Measurements from ENCODE around the gene CAPZB. TPM values are rescaled to one million over a fixed set of nuclear protein-coding genes. Genes with fewer than 3 reads are reported as not detected.

The CAPZB gene
- total RNA-seq, 1 donor = 102 TPM

DNA sequence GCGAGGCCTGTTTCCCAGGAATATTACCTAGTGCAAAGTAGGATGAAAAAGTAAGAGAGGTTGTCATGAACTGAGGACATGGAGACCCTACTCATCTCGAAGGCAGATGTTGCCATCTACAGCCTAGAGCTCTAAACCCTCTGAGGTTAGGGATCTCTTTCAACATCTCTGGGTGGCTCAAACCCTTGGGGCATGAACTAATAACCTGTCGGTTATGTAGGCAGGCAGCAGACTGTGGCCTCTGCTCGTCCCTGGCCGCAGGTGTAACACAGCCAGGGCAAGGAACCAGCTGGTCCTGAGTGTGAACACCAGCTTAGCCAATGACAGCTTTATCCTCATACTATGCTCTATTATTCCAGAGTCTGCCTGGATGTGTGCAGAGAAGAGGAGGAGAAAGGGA, 13.2 kb downstream of the CAPZB start:
- no peak for DNase-seq (ENCODE audit: low read depth in 2 of 3, low spot score in 2 of 3)

DNA sequence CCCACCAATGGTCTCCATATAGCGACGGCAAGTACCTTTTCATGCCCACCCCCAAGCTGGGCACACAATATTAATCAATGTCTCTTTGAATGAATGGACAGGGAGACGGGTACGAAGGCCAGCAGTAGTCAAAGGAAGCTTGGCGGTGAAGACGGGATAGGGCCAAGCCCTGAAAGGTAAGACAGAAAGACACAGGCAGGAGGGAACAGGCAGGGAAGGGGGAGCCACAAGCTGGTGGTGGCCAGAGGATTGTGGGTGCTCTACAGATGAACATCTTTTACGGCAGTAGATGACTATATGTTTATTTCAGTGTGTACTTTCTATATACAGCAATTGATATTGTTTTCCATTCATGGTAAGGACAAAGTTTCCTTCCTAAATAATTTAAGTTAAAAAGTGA, 16.3 kb downstream of the CAPZB start:
- no peak for DNase-seq (ENCODE audit: low read depth in 2 of 3, low spot score in 2 of 3)

DNA sequence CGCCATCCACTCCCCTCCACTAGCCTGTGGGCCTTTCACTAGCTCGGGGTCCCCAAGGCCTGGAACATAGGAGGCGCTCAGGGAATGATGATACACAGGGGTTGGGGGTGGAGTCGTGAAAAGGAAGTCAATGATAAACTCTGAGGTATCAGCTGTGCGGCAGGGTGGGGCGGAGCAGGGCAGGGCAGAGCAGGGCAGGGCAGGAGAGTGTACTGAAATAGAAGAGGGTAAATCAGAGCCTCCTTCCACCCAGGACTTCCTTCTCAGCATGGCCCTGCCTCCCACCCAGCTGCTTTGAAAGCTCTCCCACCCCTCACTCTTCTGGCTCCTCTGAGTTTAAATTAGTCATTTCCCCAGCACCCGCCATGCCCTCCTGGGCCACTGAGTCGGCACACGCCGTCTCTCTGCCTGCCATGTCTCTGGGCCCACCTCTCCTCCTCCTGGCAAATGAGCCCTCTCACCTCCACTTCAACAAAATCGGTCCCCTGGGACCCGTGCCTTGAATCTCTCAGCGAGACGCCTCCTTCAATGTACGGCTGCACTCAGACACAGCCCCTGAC, 16.9 kb downstream of the CAPZB start:
- DNase-seq (ENCODE audit: low read depth in 2 of 3, low spot score in 2 of 3) = peak in 1 of 3 donors; percentile 34

DNA sequence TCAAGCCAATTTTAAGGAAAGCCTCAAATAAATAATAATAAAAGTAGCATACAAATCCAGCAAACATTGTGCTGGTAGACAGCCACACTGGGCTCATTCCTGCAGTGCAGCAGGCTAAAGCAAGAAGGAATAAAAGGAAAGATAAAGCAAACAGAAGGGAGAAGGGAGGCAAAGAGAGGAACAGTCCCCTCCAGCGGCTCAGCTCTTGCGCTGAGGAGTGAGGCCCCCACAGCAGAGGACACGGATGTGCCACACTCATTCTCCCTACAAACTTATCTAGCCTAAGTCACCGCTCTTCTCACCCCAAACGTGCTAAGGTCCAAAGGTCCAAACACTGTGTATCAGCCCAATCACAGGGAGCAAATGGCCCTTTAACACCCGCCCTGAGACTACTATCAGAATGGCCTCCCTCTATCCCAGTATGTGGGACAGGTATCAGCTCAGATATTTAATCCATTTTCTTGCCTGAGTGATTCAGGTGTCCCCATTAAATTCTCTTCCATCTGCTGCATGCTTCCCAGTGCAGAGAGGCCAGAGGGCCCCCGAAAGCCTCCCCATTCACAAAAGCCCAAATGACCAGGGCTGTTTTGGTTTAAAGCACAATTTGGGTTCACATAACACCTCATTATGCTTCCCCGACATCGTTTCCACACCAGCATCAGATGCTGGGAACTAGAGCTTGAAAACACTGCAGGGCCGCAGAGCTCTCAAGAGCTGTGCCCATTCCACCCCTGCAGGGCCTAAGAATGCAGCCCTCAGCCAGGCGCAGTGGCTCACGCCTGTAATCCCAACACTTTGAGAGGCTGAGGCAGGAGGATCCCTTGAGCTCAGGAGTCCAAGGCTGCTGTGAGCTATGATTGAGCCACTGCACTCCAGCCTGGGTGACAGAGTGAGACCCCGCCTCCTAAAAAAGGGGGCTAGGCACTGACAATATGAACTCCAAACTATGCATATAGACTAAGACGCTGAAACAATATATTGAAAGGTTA, 17.8 kb downstream of the CAPZB start:
- no peak for DNase-seq (ENCODE audit: low read depth in 2 of 3, low spot score in 2 of 3)

DNA sequence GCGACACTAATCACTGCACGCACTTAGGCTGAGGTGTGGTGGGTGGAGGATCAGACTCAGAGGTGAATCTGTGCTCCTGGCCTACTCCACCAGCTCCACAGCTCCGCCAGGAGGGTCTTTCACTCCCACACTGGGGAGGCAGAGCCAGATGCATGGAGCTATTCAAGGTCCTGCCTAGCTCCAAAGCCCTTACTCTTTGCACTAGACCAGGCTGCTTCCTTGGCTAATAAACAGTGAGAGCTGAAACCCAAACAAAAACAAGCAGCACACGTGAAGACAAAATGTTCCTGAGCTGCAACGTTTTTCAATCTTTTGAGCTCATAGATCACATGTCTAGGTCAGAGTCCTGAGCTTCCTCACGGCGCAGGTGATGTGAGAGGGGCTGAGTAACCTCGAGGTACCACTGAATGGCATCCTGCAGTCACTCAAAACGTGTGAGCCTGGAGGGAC, 19.2 kb downstream of the CAPZB start:
- no peak for DNase-seq (ENCODE audit: low read depth in 2 of 3, low spot score in 2 of 3)

DNA sequence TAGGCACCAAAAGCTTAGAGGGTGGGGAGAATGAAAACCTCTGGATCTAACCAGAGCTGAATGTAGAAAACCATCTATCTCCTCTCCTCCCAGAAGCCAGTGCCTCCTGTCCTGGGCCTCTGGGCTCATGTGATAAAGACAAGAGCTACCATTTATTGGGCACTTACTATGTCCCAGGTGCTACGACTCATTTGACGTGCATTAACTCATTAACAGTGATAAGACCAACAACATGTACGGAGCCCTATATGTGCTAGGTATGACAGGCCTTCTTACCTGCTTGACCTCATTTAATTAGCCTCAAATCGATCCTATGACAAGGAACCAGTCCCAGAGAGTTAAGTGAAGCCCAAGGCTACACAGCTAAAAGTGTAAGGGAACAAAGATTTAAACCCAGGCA, 19.7 kb downstream of the CAPZB start:
- no peak for DNase-seq (ENCODE audit: low read depth in 2 of 3, low spot score in 2 of 3)

DNA sequence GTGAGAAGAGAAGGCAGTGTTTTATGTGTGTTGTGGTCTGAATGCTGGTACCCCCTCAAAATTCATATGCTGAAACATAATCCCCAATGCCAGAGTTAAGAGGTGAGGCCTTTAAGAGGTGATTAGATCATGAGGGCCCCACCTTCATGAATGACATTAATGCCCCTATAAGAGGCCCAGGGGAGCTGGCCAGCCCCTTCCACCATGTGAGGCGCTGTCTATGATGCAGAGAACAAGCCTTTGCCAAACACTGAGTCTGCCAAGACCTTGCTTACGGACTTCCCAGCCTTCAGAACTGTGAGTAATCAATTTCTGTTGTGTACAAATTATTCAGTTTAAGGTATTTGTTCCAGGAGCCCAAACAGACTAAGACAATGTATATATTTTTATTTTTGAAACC, 20.2 kb downstream of the CAPZB start:
- DNase-seq (ENCODE audit: low read depth in 2 of 3, low spot score in 2 of 3) = no peak

DNA sequence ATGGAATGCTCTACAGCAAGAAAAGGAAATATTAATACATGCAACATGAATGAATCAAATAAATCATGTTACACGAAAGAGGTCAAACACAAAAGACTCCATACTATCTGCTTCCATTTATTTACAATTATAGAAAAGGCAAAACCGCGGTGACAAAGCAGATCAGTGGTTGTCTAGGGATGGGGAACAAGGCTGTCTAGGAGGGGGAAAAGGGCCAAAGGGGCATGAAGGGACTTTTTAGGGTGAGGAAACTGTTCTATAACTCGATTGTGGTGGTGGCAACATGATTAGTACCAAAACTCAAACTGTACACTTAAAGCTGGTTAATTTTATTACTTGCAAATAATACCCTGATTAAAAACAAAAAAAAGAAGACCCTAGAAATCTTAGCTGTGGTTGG, 20.6 kb downstream of the CAPZB start:
- no peak for DNase-seq (ENCODE audit: low read depth in 2 of 3, low spot score in 2 of 3)

DNA sequence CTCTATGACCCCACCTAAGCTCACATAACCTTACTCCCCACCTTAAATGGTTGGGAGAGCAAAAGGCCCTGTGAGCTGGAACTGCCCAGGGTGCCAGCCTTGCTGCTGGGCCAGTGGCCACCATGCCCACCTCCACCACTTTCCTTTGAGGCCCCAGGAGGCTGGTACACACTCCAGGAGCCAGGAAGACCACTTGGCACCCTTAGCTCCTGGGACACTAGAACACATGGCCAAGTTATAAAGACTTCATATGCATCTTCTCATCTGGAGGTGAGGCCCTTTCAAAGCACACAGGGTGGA, 21.9 kb downstream of the CAPZB start:
- DNase-seq (ENCODE audit: low read depth in 2 of 3, low spot score in 2 of 3) = no peak

DNA sequence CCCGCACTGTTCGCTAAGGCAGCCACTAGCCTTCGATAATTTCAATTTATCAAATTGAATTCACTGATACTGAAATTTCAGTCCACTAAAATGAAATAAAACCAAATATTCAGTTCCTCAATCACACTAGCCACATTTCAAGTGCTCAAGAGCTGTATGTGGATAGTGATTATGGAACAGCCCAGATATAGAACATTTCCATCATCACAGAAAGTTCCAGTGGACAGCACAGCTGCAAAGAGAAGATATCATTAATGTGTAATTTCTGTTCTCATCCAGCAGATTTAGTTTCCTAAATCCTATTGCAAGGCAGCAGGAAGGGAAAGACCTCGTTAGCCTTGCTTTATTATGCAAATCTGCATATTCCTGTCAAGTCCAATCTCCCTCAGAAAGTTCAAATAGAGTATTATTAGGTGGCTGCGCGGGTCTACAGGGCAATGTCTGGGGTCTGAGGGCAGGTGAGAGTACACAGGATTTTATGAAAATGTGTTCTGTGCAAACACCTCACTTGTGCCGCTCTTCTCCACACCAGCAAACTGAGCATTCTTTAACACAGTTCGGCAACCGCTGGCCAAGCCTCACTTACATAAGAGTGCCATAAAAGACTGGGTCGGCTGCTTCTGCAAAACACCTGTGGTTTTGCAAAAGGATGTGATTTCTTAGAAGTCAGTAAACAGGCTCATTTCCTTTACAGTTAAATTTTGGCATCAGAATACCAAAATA, 22.4 kb downstream of the CAPZB start:
- peak in 1 of 3 donors; percentile 66 for DNase-seq (ENCODE audit: low read depth in 2 of 3, low spot score in 2 of 3)

DNA sequence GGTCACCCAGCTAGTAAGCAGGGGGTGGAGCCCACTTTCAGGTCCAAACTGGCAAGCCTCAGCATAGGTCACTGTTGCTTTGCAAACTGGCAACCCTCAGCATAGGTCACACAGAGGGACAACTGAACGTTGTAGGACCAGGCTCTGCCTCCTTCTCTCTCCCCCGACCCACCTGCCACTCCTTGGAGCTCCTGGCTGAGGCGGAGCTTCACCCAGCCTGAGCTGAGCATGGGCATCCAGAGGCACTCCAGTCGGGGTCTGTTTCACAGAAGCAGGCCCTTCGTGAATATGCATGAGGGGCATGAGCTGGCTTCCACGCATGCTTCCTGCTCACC, 24.2 kb downstream of the CAPZB start:
- DNase-seq (ENCODE audit: low read depth in 2 of 3, low spot score in 2 of 3) = no peak

DNA sequence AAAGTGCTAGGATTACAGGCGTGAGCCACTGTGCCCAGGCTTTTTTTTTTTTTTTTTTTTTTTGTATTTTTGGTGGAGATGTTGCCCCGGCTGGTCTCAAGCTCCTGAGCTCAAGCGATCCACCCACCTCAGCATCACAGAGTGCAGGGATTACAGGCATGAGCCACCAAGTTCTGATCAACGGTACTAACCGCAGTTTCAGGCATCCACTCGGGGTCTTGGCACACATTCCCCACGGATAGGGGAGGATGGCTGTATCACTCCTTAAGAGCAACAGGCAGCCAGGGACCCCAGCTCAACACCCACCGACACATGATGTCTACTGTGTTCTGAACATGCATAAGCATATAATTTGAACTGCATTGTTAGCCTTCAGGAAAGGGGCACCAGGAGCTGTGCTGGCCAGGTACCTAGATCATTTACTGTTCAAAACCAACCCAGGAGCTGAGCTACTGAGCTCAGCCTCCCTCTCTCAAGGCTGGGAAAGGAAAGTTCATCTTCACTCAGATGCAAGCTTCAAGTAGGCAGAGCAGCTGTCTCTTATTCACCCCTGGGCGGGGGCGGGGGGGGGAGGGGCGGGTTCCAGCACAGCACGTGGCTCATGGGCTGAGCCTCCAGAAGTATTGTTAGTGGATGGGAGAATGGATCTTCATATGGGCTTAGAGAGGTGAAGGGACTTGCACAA, 24.7 kb downstream of the CAPZB start:
- no peak for DNase-seq (ENCODE audit: low read depth in 2 of 3, low spot score in 2 of 3)

DNA sequence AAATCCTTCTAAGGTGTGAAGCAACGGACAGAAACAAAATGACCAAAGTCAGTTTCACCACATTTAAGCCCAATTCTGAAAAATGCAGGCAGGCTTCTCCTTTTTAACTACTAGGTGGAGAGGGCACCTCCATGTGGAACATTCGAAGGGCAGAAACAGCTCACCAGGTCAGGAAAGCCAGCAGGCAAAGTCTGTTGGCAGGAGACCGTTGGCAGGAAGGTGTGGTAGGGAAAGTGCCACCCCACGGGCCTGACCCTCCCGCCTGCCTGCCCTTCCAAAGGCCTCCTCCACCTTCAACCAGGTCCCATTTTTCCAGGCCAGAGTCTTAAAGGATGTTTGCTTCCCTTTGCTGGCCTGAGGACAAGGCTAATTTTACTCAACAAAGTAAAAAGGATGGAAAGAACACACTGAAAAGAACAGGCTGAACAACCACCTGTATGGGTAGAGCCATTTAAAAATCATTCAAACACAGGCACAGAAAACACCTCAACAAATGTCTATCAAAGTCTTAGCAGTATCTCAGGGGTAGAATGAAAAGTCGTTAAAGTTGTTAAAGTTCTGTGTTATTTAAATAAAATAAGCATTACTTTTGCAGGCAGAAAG, 26.4 kb downstream of the CAPZB start:
- DNase-seq (ENCODE audit: low read depth in 2 of 3, low spot score in 2 of 3) = no peak

DNA sequence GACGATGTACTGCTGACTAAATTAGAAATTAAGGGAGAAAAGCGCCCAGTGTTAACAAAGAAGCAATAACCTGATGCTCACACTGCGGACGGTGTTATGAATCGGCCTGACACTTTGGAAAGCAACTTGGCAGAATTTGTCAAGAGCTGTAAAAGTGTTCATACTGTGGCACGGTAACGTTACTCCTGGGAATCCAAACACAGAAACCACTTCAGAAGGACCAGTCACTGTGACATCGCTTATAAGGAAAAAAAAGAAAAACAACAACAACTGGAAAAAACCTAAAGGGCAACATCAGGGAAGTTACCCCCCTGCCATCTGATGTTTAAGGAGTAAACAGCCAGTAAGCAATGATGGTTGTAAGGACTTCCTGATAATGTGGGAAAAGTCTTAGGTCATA, 27.7 kb downstream of the CAPZB start:
- DNase-seq (ENCODE audit: low read depth in 2 of 3, low spot score in 2 of 3) = no peak

DNA sequence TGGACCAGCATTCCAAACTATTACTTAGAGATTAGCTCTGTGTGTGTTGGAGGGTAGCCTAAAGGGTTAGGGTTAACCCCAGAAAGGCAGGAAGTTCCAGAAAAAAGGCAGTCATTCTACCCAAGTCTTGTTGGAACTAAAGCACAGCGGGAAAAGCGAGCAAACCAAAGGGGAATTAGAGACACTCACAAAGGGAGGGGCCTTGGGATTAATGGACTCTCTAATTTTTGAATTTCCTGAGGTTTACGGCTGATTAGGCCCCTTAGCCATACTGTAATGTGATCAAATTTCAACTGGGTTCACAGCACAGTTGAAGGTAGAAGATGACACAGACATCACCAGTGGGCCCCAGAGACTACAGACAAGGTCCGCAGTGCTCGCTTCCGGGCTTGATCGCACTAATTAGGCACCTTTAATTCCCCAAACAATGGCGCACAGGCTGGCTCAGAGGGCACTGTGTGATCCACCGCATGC, 28.3 kb downstream of the CAPZB start:
- DNase-seq (ENCODE audit: low read depth in 2 of 3, low spot score in 2 of 3) = no peak

DNA sequence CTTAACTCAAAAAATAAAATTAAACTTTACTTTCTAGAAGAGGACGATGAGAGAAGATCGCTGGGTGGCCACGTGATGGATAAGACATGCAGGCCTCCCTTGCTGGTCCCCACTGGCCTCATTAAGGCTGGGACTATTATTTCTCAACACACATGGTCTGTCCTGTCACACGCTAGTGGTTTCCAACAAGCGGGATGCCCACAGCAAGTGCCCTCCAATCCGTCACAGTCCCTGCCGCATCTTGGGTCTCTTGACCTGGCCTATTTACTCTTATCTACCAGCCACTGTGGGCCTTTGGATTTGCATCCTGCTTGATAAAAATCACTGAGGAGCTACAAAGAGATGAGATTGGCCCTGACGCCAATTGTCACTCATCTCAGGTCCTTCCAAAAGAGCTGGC, 30.0 kb downstream of the CAPZB start:
- no peak for DNase-seq (ENCODE audit: low read depth in 2 of 3, low spot score in 2 of 3)

DNA sequence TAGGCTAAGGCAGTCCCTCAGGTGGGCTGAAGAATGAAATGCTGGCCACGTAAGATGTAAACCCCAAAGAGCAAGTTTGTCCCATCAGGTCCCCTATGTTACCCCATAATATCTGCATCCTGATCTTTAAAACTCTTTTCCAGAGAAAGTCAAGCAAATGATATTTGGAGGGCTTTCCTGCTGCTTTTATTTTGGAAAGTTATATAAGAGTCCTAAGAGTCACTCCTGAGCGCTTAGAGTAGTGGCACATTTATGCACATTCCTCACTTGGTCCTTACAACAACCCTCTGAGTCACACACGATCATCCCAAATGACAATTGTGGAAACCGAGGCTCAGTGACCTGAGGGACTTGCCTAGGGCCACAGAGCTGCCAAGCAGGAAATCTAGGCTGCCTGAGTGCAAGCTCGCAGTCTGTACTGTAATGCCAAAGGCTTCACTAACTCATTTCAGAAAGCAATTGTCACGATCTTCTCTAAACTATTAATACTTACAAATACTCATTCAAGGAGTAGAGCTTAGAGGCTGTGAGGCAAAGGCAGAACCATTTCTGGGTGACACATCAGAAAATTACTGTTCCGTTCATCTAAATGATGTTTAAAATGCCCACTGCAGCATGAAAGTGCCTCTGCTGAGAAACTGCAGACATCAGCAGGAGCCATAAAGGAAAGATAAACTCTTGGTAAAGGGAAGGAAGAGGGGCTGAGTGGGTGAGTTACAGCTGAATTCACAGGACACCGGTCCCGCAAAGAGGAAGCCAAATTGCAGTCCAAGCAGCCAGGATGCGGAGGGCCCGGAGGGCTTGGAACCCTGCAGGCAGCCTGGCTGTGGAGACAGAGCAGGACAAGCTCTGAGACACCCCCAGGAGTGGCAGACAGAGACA, 30.8 kb downstream of the CAPZB start:
- peak in 1 of 3 donors; percentile 47 for DNase-seq (ENCODE audit: low read depth in 2 of 3, low spot score in 2 of 3)

DNA sequence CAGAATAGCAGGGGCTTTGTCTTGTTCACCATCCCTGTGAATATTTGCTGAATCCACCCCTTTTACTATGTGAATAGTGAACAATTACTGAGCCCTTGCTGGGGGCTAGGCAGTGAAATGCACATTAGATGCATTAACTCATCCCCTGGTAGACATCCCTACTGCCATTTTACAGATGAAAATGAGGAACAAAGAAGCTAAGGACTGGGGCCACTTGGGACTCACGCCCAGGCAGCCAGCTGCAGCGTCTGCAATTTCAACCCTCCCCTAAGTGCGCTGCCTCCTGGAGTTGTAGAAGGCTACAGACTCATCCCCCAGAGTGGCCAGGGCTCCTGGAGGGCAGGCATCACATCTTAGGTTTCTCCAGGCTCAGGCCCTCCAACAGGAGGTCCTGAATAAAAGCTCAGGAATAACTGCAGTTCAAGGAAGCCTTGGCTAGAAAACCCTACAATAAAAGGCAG, 31.6 kb downstream of the CAPZB start:
- DNase-seq (ENCODE audit: low read depth in 2 of 3, low spot score in 2 of 3) = no peak

DNA sequence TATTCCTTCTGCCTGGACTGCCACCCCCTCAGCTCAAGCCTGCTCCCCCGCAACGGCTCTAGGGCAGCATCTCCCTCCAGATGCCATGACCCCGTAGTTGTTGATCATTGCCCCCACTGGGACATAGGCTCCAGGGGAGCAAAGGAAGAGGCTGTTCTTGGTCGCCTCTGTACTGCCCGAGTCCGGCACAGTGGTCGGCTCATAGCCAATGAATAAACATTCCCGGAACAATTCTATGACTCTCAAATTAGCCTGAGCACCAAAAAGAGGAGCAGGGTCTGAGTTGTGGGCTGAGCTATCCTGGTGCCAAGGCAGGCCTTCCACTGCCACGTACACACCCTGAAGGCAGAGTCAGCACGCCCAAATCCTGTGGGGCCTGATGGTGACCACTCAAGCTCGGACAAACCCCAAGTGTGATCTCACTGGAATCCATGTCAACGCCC, 33.1 kb downstream of the CAPZB start:
- no peak for DNase-seq (ENCODE audit: low read depth in 2 of 3, low spot score in 2 of 3)

All from hematopoietic multipotent progenitor cell (in vitro differentiated cells).